HG03139 (cell line): ENCODE results near the gene CEP85.

Experiments
- ATAC-seq: cut with Tn5 transposase; IDR thresholded peaks from one replicate; pipeline ENCODE4 v1.9.1; 2021; ENCODE audit not compliant: unreplicated experiment

Gene CEP85

GRCh38 chr1:26276432-26276838 lies 42.4 kb downstream of the CEP85 start:
- ATAC-seq, result no peak

- ATAC-seq, result no peak
Measured at GRCh38 chr1:26277261-26277661, 43.3 kb downstream of the CEP85 start.

GRCh38 chr1:26277719-26278118 lies 43.7 kb downstream of the CEP85 start:
- ATAC-seq, result no peak

GRCh38 chr1:26278303-26278702 lies 44.3 kb downstream of the CEP85 start:
- no peak for ATAC-seq

GRCh38 chr1:26278724-26279455 lies 44.9 kb downstream of the CEP85 start:
- ATAC-seq, result no peak

GRCh38 chr1:26279456-26280332 lies 45.7 kb downstream of the CEP85 start, which contains the start of gene SH3BGRL3:
Gene SH3BGRL3 (plus strand): TSS chr1:26280086. CDS start chr1:26280156, 70 bp downstream.
- ATAC-seq, result no peak

- ATAC-seq, result no peak
Measured at GRCh38 chr1:26280333-26281042, 46.5 kb downstream of the CEP85 start.

GRCh38 chr1:26281091-26281958 lies 47.3 kb downstream of the CEP85 start:
- no peak for ATAC-seq

GRCh38 chr1:26281971-26282370 lies 48.0 kb downstream of the CEP85 start:
- ATAC-seq, result no peak

- ATAC-seq, result no peak
Measured at GRCh38 chr1:26282401-26282918, 48.5 kb downstream of the CEP85 start.

GRCh38 chr1:26283279-26283853 lies 49.4 kb downstream of the CEP85 start:
- ATAC-seq, result no peak

GRCh38 chr1:26283871-26284596 lies 50.0 kb downstream of the CEP85 start:
- no peak for ATAC-seq

- ATAC-seq, result no peak
Measured at GRCh38 chr1:26284597-26285347, 50.8 kb downstream of the CEP85 start.

- ATAC-seq, result no peak
Measured at GRCh38 chr1:26285366-26286063, 51.5 kb downstream of the CEP85 start.

GRCh38 chr1:26286064-26286416 lies 52.0 kb downstream of the CEP85 start:
- no peak for ATAC-seq

- ATAC-seq, result no peak
Measured at GRCh38 chr1:26287033-26287711, 53.2 kb downstream of the CEP85 start.

GRCh38 chr1:26287811-26288210 lies 53.8 kb downstream of the CEP85 start:
- ATAC-seq, result no peak
